ENCODE measurements around the gene PER1.

PER1 gene

DNA sequence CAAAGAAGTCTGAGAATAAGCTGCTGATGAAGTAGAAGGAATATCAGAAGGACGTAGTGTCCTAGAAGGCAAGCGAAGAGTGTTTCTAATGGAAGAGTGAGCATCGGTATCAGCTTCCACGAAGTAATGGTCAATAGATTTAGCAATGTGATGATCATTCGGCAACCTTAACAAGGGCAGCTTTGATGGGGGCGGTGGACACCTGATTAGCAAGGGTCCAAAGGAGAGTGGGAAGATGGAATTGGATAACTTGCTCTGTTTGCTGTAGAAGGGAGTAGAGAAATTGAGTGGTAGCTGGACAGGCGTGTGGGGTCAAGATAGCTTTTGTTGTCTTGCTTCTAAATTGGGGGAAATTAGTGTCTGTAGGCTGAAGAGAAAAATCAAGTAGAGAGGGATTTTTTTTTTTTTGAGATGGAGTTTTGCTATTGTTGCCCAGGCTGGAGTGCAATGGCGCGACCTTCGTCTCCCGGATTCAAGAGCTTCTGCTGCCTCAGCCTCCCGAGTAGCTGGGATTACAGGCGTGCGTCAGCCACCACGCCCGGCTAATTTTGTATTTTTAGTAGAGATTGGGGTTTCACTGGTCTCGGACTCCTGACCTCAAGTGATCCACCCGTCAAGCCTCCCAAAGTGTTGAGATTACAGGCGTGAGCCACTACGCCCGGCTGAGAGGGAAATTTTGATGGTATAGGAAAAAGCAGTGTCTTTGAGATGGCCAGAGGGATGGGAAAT is 14.4 kb downstream of the PER1 start:
- no peak for DNase-seq

GRCh38 chr17:8133941-8134340 is 18.3 kb downstream of the PER1 start:
- DNase-seq = no peak

DNA sequence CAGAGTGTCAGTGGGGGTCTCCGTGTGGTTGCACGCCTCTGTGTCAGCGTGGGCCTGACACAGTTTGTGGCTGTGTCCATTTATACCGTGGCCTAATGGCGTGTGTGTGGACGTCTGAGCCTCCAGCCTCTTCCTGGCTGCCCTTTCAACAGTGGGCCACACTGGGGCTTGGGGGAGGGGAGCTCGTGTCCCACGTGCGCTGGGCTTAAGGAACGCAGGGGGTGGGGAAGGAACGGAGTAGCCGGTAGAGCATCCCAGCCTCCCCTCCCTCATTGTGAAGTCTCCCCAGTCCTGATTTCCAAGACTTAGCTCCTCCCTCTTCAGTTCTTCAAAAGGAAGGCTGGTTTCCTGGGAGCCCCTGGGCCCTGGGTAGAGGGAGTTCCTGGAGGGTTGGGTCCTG is 18.8 kb downstream of the PER1 start:
- DNase-seq = no peak

- DNase-seq = no peak
Observed at GRCh38 chr17:8131844-8132441, 20.3 kb downstream of the PER1 start.

DNA sequence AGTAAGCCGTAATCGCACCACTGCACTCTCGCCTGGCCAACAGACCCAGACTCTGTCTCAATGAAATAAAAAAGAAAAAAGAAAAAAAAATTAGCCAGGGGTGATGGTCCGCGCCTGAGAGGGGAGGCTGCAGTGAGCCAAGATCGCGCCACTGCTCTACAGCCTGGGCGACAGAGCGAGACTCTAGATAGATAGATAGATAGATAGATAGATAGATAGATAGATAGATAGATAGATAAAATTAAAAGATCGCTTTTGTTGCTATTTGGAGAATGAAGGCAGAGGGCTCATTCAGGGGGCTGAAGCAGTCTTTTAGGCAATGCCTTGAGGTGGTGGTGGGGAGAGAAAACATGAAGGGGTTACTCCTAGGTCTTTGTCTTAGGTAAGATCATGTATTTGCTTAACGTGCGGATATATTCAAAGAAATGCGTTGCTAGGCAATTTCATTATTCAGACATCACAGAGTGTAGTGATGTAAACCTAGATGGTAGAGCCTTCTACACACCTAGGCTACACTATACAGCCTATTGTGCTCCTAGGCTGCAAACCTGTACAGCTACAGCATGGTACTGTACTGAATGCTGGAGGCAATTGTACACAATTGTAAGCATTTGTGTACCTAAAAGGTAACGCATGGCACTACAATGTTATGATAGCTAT is 23.9 kb downstream of the PER1 start:
- DNase-seq = no peak

GRCh38 chr17:8126491-8127066 is 25.6 kb downstream of the PER1 start:
- DNase-seq = peak; percentile 76

DNA sequence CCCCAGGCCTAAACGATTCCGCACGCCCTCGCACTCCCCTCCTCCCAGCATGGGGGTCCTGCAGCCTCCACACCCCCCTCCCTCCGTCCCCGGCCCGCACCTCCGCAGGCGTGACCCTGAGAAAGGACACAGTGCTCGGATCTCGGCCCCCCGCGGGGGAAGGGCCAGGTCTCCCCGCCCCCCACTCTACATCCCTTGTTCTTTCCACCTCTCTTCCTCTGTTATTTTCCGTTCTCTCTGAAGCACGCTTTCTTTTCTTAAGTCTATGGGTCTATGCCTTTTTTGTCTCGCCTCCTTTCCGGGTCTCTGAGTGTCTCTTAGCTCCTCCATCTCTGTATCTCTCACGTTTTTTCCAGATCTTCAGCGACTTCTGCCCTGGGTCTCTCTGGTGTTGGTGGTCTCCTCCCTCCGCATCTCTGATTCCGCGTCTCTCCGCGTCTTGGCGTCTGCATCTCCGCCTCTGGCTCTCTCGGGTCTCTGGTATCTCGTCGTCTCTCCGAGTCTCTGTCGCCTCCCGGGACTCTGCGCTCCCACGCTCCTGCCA is 26.2 kb downstream of the PER1 start:
- DNase-seq = peak; percentile 80

DNA sequence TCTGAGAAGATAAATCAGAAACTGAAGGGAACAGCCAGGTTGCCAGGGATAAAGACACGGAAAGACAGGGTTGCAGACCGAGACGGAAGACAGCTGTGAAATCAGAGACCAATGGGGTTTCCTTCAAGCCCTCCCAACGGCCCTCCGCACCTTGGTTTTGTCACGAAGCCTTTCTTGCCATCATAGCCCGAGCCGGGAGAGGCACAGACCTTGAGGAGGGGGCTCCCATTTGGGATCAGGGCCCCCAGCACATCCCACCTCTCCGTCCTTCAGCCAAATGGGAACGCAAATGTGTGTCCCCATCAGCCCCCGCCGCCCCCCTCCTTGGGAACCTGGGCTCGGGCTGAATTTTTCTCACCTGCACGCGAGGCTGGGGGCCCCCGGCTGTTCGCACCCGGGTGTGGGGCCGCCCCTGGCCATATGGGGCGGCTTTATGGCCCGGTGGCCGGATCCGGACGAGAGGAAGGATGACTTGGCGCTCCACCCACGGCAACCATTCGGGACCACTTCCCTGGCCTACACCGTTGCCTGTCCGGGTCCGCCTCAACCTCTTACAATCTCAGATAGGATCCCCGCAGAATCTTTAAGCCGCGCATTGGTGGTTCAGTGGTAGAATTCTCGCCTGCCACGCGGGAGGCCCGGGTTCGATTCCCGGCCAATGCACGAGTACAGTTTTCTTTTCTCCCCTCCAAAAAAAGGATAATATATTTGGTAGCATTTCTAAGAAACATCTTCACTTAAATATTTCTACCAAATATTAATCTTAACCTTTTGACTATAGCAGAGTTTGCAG is 26.9 kb downstream of the PER1 start:
- peak; percentile 97 for DNase-seq

DNA sequence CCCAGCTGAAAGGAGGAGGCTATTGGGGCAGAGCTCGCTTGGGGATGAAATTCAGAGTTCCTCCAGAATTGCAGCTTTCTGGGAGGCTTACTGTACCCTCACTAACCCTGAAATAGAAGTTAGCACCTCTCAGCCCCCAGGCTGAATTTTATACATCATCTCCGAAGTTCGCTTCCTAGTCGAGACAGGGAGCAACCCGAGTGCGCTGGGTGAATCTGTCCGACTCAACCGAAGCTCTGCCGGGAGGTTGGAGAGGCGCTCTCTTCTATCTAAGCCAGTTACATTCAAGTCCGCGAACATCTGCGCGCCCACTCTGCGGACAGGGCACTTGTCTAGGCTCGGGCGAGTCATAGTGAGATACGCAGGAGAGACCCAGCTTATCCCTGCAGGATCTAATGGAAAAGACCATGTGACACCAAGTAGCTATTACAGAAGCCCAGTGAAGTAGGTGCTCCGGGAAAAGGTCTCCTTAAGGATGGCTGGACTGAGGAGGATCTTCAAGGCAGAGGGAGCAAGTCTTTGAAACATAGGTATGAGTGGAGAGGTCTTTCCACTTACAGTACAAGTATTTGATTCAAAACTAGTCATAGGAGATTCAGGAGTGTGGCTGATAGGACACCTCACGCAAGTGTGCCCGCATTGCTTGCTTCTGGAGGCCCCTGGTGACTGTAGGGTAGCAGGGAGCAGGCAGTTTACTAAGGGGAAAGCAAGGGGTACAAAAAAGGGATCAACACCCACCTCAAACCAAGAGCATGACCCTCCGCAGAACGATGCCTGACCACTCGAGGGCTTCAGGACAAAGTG is 27.7 kb downstream of the PER1 start:
- DNase-seq = peak; percentile 63

DNA sequence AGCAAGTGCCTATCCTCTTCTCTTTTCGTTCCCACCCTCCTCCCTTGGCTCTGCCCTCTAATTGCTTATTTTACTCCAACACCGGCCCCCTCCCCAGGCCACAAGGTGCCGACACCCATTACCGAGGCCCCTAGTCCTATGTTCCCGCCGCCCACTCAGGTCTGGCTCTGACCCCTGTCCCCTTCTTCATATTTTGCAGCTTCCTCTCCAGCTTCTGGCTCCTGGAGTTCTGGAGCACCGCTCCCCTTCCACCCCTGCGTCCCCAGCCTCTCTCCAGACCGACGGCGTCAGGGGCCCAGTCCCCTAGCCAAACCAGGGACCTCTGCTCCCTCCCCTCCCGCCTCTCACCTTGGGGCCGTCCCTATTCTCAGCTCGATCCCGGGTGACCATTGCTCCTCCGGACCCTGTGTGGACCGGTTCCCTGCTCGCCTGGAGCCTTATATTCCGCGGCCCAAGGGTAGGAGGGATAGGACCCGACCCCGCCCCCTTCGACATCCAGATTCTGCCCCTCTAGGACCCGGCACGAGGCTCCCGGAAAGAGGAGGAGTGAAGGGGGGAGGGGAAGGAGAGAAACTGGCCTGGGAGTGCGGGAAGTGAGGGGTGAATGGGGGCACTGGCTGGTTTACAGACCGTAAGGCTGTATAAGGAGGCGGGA is 28.4 kb downstream of the PER1 start, which contains the start of gene HES7:
HES7 (minus strand) TSS at position 412 of the 655 bp plus-strand sequence; CDS start at position 390, 22 bp downstream.
- DNase-seq = peak; percentile 46

GRCh38 chr17:8122924-8123694 is 29.1 kb downstream of the PER1 start:
- DNase-seq = peak; percentile 66

DNA sequence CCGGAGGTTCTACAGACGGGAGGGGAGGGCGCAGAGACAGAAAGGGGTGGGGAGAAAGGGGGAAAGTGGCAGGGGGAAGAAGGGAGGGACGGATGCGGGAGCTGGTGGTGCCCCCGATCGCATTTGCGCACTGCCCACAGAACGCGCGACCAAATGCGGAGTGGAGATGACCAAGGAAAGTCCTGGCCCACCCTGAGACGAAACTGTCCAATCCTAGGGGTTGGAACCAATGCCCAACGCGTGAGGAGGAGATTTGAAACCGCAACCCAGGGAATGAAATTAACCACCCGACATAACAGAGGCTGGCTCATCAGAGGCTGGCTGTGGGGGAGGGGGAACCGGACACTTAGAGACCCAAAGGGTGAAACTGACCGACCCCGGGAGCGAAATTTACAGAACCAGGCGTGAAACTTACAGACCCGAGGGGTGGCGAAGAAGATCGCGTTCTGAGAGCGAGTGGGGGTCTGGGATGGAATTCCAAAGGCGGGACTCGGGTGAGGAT is 29.7 kb downstream of the PER1 start:
- peak; percentile 61 for DNase-seq

DNA sequence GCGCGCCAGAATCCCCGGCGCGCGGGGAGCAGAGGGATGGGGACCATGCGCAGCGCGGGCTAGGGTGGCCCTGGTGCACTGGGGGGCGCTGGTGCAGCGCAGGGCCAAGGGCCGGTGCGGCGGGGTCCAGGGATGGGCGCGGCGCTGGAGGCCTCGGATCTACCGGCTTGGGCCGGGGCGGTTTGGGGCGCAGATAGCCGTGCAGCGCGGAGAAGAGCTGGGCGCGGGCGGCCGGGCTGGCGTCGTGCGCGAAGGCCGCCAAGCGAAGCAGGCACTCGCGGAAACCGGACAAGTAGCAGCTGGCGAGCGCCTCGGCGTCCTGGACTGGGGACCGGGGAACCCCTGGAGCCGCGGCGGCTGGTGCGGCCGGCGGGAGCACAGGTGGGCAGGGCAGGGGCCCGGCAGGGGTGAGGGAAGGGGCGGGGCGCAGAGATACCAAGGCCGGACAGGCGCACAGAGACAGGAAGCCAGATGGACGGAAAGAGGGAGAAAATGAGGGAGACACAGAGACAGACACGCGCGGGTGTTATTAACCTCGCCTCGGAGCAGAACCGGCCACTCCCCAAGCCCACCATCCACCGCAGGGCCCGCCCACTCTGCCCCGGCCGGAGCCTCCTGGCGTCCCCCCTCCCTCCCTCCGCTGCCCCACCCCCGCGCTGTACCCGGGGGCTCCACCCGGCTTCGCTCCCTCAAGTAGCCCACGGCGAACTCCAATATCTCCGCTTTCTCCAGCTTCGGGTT is 30.4 kb downstream of the PER1 start:
- peak; percentile 78 for DNase-seq

DNA sequence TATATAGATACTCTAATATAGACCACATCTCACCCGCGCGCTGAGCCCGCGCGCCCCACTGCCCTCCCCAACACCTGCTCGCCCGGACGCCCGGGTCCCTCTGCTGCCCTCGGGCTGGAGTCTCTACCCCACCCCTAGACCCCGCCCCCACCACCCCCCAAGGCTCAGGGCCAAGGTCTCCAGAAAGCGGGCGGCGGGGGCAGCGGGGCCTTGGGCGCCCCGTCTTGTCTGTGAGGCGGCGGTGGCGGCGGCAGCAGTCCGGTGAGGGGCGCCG is 30.9 kb downstream of the PER1 start:
- no peak for DNase-seq

DNA sequence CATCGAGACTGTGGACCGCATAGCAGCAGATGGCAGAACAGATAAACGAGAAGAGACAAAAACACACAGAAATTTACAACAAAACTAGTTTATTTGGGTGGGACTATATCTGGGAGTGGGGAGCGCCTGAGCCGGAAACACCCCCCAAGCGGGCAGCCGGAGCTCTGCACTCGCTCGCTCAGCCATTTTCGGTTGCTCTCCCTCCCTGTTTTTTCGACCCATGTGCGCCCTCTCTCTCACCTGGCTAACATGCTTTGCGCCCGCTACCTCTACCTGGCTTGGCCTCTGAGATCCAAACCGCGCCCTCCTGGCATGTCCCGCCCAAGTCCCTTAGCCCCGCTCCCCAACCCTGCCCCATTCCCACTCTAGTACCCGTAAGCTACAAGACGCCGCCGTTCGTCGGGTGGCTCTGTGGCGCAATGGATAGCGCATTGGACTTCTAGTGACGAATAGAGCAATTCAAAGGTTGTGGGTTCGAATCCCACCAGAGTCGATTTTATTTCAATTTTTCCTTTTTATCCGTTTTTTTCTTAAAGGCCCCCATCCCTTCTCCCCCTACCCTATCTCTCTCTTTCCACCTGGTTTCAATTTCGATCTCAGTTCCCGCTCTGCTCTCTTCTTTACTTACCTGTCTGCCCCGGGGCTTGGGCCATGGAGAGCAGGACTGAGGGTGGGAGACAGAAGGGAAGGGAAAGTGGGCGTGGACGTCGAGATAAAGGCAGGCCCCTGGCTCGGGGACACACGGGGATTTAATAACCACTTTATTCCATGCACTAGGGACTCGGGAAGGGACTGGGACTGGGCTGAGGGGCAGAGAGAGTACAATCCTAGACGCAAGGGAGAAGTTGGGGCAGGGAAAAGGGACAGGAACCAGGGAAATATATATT is 31.4 kb downstream of the PER1 start:
- DNase-seq = peak; percentile 79

DNA sequence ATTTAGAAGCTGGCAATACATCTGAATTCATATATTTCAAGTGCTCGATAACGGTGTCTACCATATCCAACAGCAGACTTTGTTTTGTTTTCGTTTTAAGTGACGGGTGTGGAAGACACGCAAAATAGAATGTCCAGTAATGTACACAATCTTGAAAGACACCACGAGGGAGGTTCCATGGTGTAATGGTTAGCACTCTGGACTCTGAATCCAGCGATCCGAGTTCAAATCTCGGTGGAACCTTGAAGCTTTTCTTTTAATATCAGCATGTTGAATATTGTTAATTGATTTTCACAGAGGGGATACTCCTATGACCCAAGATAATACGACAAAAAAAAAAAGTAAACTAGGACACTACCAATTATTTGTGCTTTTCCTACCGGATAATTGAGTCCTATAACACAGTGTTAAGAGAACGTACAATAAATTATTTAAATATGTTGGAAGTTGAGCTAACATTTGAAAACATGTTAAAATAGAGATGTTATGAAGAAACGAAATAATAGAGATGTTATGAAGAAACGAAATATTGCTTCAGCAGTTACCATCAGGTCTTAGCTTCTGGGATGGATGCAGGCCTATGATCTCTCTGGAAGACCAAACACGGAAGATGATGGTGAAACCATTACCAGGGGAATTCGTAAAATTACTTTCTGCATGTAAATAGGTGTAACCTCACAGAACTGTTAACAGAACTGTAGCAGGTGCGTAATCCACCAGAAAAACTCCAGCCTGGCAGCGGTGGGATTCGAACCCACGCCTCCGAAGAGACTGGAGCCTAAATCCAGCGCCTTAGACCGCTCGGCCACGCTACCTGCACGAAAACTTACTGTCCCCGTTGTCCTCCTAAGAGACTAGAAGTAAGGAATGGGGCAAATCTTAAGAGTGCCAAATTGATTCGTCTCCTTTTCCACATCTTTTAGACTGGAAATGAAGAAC is 32.4 kb downstream of the PER1 start:
- peak; percentile 100 for DNase-seq
